Activated CD8-positive, alpha-beta memory T cell treated with anti-CD3 and anti-CD28 coated beads, Interleukin-2, amount 50 U/mL, for 48 hours (primary cell): ENCODE measurements around the gene CFAP46.
"Not testable (repeated sequence)": the region's sequence is repeated elsewhere in the genome, so short reads cannot be mapped to it uniquely, and the experiment has no call there.

Source experiments
- DNase-seq: peaks from one replicate; pipeline ENCODE4 v3.0.0-alpha.2; 2020

Gene CFAP46

DNA sequence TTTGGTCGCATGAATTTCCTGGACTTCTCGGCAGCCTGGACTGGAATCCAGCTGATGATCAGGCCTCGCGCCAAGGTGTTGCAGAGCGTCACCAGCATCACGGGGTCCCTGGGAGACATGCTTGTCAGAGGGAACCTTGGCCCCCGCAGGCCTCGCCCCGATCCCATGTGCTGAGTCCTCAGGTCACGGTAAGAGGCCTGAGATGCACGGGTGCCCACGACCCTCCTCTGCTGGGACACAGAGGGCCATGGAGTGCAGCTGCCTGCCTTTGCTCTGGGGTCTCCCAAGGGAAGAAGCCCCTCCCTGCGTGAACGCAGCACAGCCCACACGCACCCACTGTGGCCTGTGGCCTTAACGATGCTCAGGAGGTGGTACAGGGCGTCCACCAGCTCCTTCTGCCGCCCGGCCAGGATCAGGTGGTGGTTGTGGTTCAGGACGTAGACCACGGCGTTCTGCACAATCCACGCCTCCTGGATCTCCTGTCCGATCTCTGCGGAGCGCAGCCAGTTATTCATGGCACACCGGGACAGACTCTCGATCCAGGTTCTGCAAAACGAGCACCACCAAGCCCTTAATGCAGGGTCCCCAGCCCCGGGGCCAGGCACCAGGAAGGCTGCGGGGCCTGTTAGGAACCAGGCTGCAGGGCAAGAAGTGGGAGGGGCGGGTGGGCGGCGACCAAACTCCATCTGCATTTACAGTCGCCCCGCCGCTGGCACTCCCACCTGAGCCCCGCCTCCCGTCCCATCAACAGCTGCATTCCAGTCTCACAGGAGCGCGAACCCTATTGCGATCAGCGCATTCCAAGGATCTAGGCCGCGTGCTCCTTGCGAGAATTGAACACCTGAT is 29.4 kb downstream of the CFAP46 start:
- no peak for DNase-seq

DNA sequence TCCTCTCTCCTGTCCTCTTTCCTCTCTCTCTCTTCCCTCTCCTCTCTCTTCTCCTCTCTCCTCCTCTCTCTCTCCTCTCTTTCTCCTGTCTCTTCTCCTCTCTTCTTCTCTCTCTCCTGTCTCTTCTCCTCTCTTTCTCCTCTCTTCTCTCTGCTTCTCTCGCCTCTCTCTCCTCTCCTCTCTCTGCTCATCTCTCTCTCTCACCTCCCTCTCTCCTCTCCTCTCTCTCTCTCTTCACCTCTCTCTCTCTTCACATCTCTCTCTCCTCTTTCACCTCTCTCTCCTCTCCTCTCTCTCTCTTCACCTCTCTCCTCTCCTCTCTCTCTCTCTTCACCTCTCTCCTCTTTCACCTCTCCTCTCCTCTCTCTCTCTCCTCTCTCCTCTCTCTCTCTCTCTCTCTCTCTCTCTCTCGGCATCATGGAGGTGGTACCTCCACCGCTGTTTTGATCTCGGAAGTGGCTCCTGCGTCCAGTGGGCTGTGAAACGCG is 30.1 kb downstream of the CFAP46 start:
- no peak for DNase-seq

- no peak for DNase-seq
Measured at GRCh38 chr10:132911786-132912097, 30.6 kb downstream of the CFAP46 start.

DNA sequence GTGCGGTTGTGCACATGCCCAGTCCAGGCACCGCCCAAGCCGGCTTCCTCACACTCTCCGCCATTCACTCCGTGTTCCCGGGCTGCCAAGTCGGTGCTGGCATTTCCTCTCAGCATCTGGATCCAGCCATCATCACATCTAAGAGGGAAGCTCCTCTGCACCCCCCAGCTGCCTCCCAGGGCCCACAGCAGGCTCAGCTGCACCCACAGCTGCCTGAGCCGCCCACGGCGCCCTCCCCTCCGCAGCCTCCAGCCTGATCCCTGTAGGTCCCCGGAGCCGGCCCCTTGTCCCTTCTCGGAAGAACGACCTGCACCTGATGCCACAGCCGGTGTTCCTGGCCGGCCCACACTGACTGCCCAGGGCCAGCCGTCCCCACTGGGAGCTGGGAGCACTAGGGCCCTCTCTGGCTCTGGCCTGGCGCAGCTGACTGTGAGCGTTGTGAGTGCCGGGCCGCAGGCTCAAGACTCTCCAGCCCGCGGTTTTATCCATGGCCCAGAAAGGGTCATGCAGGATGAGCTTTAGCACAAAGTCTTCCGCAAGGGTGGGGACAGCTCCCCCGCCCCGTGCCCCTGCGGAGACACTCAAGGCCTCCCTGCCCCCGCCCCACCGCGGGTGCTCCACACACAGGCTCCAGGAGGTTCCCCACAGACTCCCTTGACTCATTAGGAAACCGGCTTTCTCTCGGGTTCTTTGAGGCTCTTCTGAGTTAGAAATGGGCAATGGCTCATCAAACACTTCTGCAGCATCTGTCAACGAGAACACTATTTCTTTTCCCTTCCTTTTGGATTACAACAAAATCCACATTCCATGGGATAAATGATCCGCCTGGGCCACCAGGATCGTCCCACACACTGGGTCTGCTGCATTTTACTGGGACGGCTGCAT is 31.2 kb downstream of the CFAP46 start:
- no peak for DNase-seq

DNA sequence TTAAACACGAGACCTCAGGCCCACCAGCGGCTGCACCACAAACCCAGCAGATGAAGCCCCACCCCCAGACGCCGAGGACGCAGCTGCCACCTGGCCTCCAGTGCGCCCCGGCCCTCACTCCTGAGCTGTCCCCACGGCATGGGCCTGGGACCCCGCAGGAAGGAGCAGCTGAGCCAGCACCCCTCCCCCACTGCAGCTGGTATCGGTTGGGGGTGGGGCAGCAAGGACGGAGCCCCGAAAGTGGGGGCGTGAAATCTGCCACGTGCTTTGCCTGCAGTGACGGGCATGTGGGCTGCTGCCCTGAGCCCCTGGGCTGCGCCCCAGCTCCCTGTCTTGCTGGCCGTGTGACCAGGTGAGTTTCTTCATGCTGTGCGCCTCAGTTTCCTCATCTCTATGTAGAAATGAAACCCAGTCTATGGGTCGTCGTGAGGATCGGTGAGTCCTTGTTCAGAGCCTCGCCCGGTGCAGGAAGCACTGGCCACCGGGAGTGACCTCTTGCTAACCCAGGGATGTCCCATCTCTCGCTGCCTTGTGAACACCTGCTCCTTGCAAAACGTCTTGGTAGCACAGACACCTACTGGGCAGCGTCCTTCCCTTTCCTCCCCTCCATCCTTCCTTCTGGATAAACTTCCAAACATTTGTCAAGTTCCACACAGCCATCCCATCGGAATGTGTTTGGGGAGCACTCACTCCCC is 32.0 kb downstream of the CFAP46 start:
- no peak for DNase-seq

DNA sequence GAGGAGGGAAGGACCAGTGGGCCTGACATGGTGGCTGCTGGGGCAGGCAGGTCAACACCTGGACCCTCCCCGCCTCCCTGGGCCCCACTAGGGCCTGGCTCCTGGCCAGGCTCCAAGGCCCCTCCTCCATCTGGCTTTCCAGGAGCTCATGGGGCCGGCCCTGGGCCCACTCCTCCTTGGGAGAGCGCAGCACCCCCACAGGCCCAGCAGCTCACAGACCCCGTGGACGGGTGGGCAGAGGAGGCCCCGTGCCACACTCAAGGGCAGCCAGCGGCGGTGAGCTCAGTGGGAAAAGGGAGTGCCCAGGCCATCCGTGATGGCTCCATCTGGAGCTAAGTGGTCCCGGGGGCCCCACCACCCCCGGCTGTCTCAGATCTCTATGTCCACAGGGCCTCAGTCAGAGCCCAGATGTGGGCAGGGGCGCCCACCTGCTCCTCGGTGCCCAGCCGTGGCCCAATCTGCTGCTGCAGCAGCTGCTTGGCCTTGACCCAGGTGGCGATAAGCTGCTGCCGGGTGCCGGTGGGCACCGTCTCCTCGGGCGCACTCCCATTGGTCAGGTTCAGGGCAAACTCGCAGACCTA is 32.8 kb downstream of the CFAP46 start:
- DNase-seq = no peak

DNA sequence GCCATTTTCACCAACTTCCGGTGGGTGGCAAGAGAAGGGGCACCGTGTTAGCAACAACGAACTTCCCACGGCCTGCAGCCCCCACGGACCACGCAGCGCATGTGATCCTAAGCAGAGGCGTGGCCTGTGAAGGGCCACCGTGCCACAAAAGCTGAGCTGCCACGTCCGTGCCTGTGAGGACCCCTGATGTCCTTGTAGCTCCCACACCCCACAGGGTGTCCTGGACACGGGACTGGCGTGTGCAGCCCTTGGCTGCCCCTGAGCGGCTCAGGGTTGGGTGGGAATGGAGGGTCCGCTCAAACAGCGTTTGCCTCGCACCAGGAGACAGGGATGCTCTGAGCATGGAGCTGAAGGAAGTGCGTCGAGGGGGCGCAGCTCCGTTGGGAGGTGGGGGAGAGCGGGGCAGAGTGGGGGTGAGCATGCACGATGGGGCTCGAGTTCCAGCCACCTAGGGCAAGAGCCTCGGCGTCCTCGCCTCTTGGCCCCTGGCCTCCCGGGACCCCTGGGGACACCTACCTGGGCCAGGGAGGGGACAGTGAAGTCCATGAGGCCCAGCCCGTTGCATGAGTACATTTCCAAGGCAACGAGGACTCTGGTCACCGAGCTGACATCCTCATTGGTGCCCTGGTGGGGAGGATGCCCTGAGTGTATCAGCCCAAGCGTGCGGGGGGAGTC is 33.6 kb downstream of the CFAP46 start:
- DNase-seq = no peak

GRCh38 chr10:132907821-132908620 is 34.3 kb downstream of the CFAP46 start:
- DNase-seq = no peak

DNA sequence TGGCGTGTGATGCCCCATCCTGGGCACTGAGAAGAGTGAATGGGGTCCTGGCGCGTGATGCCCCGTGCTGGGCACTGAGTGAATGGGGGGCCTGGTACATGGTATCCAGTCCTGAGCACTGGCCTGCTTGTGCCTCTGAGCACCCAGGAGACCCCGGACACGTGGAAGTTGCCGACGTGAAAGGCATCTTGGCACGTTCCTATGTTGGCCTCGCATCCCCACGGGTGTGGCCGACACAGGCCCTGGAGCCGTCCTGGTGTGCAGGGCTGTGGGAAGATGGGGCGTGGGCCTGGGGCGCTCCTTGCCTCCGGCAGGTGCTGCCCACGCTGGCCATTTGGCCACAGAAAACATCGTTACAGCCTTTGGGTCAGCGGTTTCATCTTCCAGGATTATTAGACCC is 35.5 kb downstream of the CFAP46 start:
- DNase-seq = no peak

- DNase-seq = no peak
Measured at GRCh38 chr10:132906106-132906505, 36.3 kb downstream of the CFAP46 start.

DNA sequence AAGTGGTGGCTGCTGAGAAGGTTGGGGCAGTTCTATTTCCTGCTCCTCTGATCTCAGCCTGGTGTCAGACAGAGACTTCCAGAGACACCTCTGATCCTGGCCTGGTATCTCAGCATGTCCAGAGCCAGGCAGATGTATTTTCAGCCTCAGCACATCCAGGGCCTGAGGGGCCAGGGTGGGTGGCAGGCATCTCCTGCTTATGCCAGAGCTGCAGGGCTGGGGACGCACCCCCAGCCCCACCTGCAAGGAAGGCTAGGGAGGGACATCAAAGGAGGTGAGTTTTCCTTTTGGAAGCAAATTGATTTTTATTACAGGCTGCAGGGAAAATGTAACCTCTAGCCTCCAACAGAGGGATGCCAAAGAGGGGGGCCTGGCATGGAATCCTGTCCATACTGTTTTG is 36.7 kb downstream of the CFAP46 start:
- no peak for DNase-seq

- DNase-seq = peak; percentile 66
Measured at GRCh38 chr10:132904814-132905649, 37.3 kb downstream of the CFAP46 start.

- DNase-seq = peak; percentile 68
Measured at GRCh38 chr10:132904181-132904813, 38.1 kb downstream of the CFAP46 start.

GRCh38 chr10:132902656-132903575 is 39.5 kb downstream of the CFAP46 start:
- DNase-seq = not testable (repeated sequence)

- no peak for DNase-seq
Measured at GRCh38 chr10:132901351-132901750, 41.0 kb downstream of the CFAP46 start.

GRCh38 chr10:132900211-132900756 is 42.1 kb downstream of the CFAP46 start:
- no peak for DNase-seq

DNA sequence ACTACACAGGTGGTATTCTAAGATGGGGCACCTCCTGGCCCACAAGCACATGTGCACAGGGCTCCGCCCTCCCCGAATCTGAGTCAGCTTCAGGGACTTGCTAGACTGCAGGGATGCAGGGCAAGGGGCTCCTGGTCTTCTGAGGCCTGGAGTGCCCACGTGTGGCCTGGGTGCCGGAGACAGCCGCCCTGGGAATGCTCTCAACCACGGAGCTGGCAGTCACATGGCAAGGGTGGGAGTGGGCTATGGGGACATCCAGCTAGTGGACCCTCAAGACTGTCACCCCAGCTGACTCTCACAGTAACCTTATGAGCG is 42.7 kb downstream of the CFAP46 start:
- DNase-seq = no peak

- DNase-seq = no peak
Measured at GRCh38 chr10:132899054-132899750, 43.2 kb downstream of the CFAP46 start.
